H1 (cell line): Measurements from ENCODE around the gene NPNT. TPM values are rescaled to one million over a fixed set of nuclear protein-coding genes. Genes with fewer than 3 reads are reported as not detected.
"Not testable (repeated sequence)": the region's sequence is repeated elsewhere in the genome, so short reads cannot be mapped to it uniquely, and the experiment has no call there.

Experiments
- CTCF ChIA-PET: fragments of 300-600 bp; sonication (Branson Sonifier 250); formaldehyde crosslinking; loops from one replicate; lab custom pipeline; 2021; ENCODE audit not compliant: partially characterized antibody; lab: Charles Lee
- POLR2A ChIA-PET: fragments of 300-600 bp; sonication (Branson Sonifier 250); formaldehyde crosslinking; loops from one replicate; lab custom pipeline; 2021; ENCODE audit warnings: inconsistent platforms; ENCODE audit not compliant: partially characterized antibody; lab: Charles Lee
- DNase-seq, 2 experiments: peaks; one replicate each; pipeline versions ENCODE4 v3.0.0 to v3.0.0-alpha.2; 2010 to 2022; ENCODE audit warnings: low spot score in 2 of 2, low read depth in 1 of 2, mixed read lengths in 1 of 2
- FAIRE-seq: peaks from 2 replicates; lab custom pipeline; 2011; peaks lifted over from hg19 to GRCh38; lab: Jason Lieb, UNC
- H2AFZ ChIP-seq: 2 replicates; pipeline ENCODE4 v1.8.1; 2012; ENCODE audit warnings: low read length, inconsistent platforms
- H2AK5ac ChIP-seq: 2 replicates; pipeline ENCODE4 v1.6.1; 2013; ENCODE audit warnings: low read depth, low read length
- H2BK120ac ChIP-seq: replicated peaks from 2 replicates; pipeline ENCODE3; 2013; ENCODE audit warnings: low read depth, low read length, inconsistent platforms
- H2BK12ac ChIP-seq: 2 replicates; pipeline ENCODE4 v1.6.1; 2013; ENCODE audit warnings: low read depth, low read length
- H2BK15ac ChIP-seq: 2 replicates; pipeline ENCODE4 v1.6.1; 2013; ENCODE audit warnings: low read length
- H2BK20ac ChIP-seq: 2 replicates; pipeline ENCODE4 v1.6.1; 2013; ENCODE audit warnings: low read length
- H2BK5ac ChIP-seq: 2 replicates; pipeline ENCODE4 v1.6.1; 2013; ENCODE audit warnings: low read depth, low read length
- H3K14ac ChIP-seq: 2 replicates; pipeline ENCODE4 v1.6.1; 2013; ENCODE audit warnings: inconsistent platforms; ENCODE audit not compliant: insufficient read length
- H3K18ac ChIP-seq: 2 replicates; pipeline ENCODE4 v1.6.1; 2013; ENCODE audit warnings: low read length; ENCODE audit errors: extremely low read depth
- H3K23ac ChIP-seq: 2 replicates; pipeline ENCODE4 v1.6.1; 2013; ENCODE audit warnings: inconsistent platforms; ENCODE audit not compliant: insufficient read length
- H3K23me2 ChIP-seq: 2 replicates; pipeline ENCODE4 v1.6.1; 2013; ENCODE audit warnings: low read depth, low read length
- H3K27ac ChIP-seq: 2 replicates; pipeline ENCODE4 v1.6.1; 2011; ENCODE audit warnings: low read depth, low read length, inconsistent platforms
- H3K27me3 ChIP-seq, 4 experiments: replicated peaks in 1 of 4; 1 replicate in 1 of 4; 2 replicates in 3 of 4; pipeline versions ENCODE4 v1.6.1 to v1.8.1; 2011 to 2013; ENCODE audit warnings: low read length in 3 of 4, mild to moderate bottlenecking in 3 of 4, inconsistent platforms in 2 of 4, mixed read lengths in 2 of 4, moderate library complexity in 1 of 4; ENCODE audit not compliant: control insufficient read depth in 3 of 4, insufficient read depth in 3 of 4; ENCODE audit errors: extremely low read depth in 1 of 4
- H3K36me3 ChIP-seq, 4 experiments: 2 replicates each; pipeline versions ENCODE4 v1.6.1 to v1.8.1; 2011 to 2013; ENCODE audit warnings: mild to moderate bottlenecking in 4 of 4, low read length in 3 of 4, moderate library complexity in 2 of 4, control low read depth in 1 of 4, inconsistent platforms in 1 of 4; ENCODE audit not compliant: insufficient read depth in 4 of 4, control insufficient read depth in 2 of 4
- H3K4ac ChIP-seq: replicated peaks from 2 replicates; pipeline ENCODE3; 2013; ENCODE audit warnings: low read length, low read depth, mixed read lengths, inconsistent platforms; ENCODE audit not compliant: insufficient read length
- H3K4me1 ChIP-seq, 4 experiments: replicated peaks in 1 of 4; 1 replicate in 1 of 4; 2 replicates in 3 of 4; pipeline versions ENCODE4 v1.6.1 to v1.8.1; 2011 to 2013; ENCODE audit warnings: low read length in 3 of 4, inconsistent platforms in 2 of 4, mixed read lengths in 1 of 4; ENCODE audit not compliant: insufficient read depth in 4 of 4, control insufficient read depth in 3 of 4
- H3K4me2 ChIP-seq, 2 experiments: 2 replicates each; pipeline versions ENCODE4 v1.6.1 to v1.8.1; 2011 to 2013; ENCODE audit warnings: low read depth in 2 of 2, low read length in 2 of 2, control low read depth in 1 of 2, inconsistent platforms in 1 of 2, mild to moderate bottlenecking in 1 of 2; ENCODE audit not compliant: insufficient read depth in 1 of 2
- H3K4me3 ChIP-seq, 4 experiments: fragments of 200-600, 300-600 bp in 1 of 4; sonication (generic), shearing (Covaris generic), sonication (Bioruptor Twin) in 1 of 4; 2 replicates each; pipeline versions ENCODE4 v1.5.1 to v1.8.1; 2011 to 2016; ENCODE audit warnings: low read length in 4 of 4, low read depth in 3 of 4, control low read depth in 2 of 4, inconsistent platforms in 2 of 4, mild to moderate bottlenecking in 2 of 4, mixed read lengths in 1 of 4, moderate library complexity in 1 of 4; ENCODE audit not compliant: insufficient read depth in 2 of 4; ENCODE audit errors: extremely low read depth in 1 of 4
- H3K56ac ChIP-seq: replicated peaks from 2 replicates; pipeline ENCODE3; 2013; ENCODE audit warnings: low read depth, mild to moderate bottlenecking, mixed read lengths, low read length, inconsistent platforms; ENCODE audit not compliant: insufficient read length
- H3K79me1 ChIP-seq: 2 replicates; pipeline ENCODE4 v1.6.1; 2013; ENCODE audit warnings: low read depth, low read length, control low read depth
- H3K79me2 ChIP-seq, 2 experiments: 2 replicates each; pipeline versions ENCODE4 v1.6.1 to v1.8.1; 2012 to 2013; ENCODE audit warnings: low read length in 2 of 2, mild to moderate bottlenecking in 2 of 2, inconsistent platforms in 1 of 2; ENCODE audit not compliant: insufficient read depth in 2 of 2, control insufficient read depth in 1 of 2
- H3K9ac ChIP-seq, 4 experiments: replicated peaks in 1 of 4; 1 replicate in 1 of 4; 2 replicates in 3 of 4; pipeline versions ENCODE4 v1.6.1 to v1.8.1; 2011 to 2013; ENCODE audit warnings: low read depth in 3 of 4, low read length in 3 of 4, control low read depth in 2 of 4, mild to moderate bottlenecking in 2 of 4, moderate library complexity in 2 of 4, inconsistent platforms in 1 of 4; ENCODE audit errors: extremely low read depth in 1 of 4
- H3K9me3 ChIP-seq, 2 experiments: 2 replicates each; pipeline versions ENCODE4 v1.6.1 to v1.8.1; 2012 to 2013; ENCODE audit warnings: mild to moderate bottlenecking in 2 of 2, moderate library complexity in 2 of 2, control low read depth in 1 of 2, inconsistent platforms in 1 of 2, low read depth in 1 of 2, low read length in 1 of 2, mixed read lengths in 1 of 2; ENCODE audit not compliant: insufficient read depth in 2 of 2
- H4K20me1 ChIP-seq, 2 experiments: replicated peaks in 1 of 2; 2 replicates each; pipeline versions ENCODE3 to v1.8.1; 2011 to 2013; ENCODE audit warnings: inconsistent platforms in 2 of 2, low read length in 2 of 2, mild to moderate bottlenecking in 1 of 2; ENCODE audit not compliant: insufficient read depth in 2 of 2, control insufficient read depth in 1 of 2
- H4K5ac ChIP-seq: 2 replicates; pipeline ENCODE4 v1.6.1; 2013; ENCODE audit warnings: low read length, low read depth, mixed read lengths, inconsistent platforms; ENCODE audit not compliant: insufficient read length
- H4K8ac ChIP-seq: 2 replicates; pipeline ENCODE4 v1.8.0; 2013; ENCODE audit warnings: mild to moderate bottlenecking, moderate library complexity, low read length, inconsistent platforms; ENCODE audit not compliant: insufficient read depth; ENCODE audit errors: extremely low read depth
- H4K91ac ChIP-seq: replicated peaks from 2 replicates; pipeline ENCODE3; 2013; ENCODE audit warnings: low read length, mixed read lengths, inconsistent platforms; ENCODE audit not compliant: insufficient read length
- WGBS, 2 experiments: shearing (Covaris generic) in 1 of 2; methylation state at CpG; one replicate each; pipeline versions ENCODE4 v1.1.6 to v1.1.7; 2013 to 2015; ENCODE audit warnings: low lambda C conversion rate in 2 of 2, mixed read lengths in 2 of 2, inconsistent platforms in 1 of 2, low coverage in 1 of 2, missing lambda C conversion rate in 1 of 2; ENCODE audit not compliant: insufficient replicate concordance in 2 of 2, insufficient coverage in 1 of 2, insufficient read length in 1 of 2; ENCODE audit errors: extremely low coverage in 1 of 2, missing lambda C conversion rate in 1 of 2; 5-methylcytosine and 5-hydroxymethylcytosine counted together
- polyA plus RNA-seq, 7 experiments: library from polyadenylated mRNA; depleted of rRNA in 3 of 7; stranded (reverse) in 5 of 7; unstranded in 2 of 7; fragments of >200 nt in 5 of 7; fragments of 200-250 nt in 2 of 7; gene quantifications; 1 replicate in 5 of 7; 2 replicates in 1 of 7; 4 replicates in 1 of 7; pipeline versions ENCODE4 v1.2.1 to v1.2.3, GENCODE V29; 2011 to 2013; ENCODE audit warnings: missing spikeins in 2 of 7, mixed read lengths in 2 of 7
- total RNA-seq: library from RNA; stranded (reverse); fragmentation: NEBNext Ultra II Directional; extraction: Animal tissue kit (Norgen Biotek cat#: 25700); gene quantifications from 2 replicates; pipeline ENCODE4 v1.2.1, GENCODE V29; 2021

The NPNT gene
- total and polyA plus RNA-seq, 2 of the 8 experiments (the other 6 are each of a cell fraction or from before 2014, with no cell fraction given), result 0.24 to 0.97 TPM

- H4K91ac ChIP-seq, H3K79me2 ChIP-seq, FAIRE-seq, H3K27ac ChIP-seq, H3K4me3 ChIP-seq, H3K4me2 ChIP-seq, H3K4me1 ChIP-seq, DNase-seq, H2BK5ac ChIP-seq, H2AK5ac ChIP-seq, H2BK15ac ChIP-seq, H2BK120ac ChIP-seq, H3K23ac ChIP-seq, H2BK20ac ChIP-seq, H4K20me1 ChIP-seq, H4K5ac ChIP-seq, H3K23me2 ChIP-seq, H3K36me3 ChIP-seq, H3K9ac ChIP-seq, H3K56ac ChIP-seq, H3K79me1 ChIP-seq, H4K8ac ChIP-seq, H2AFZ ChIP-seq, H3K9me3 ChIP-seq, H3K4ac ChIP-seq, POLR2A ChIA-PET, H3K14ac ChIP-seq, H3K27me3 ChIP-seq, H2BK12ac ChIP-seq, H3K18ac ChIP-seq: not testable (repeated sequence)
- 97% methylated on average over 6 of the region's 6 CpGs; no CpG with 5 or more reads in 1 of the 2 experiments for WGBS, 2 experiments
- CTCF ChIA-PET, result interaction anchor here (0.6 kb wide), 1 partner anchor 92 kb away, joined by 3 read pairs; no protein-coding TSS in a partner anchor
Measured at GRCh38 chr4:105848359-105848758, 46.9 kb upstream of the NPNT start.
